Activated CD4-positive, alpha-beta T cell treated with anti-CD3 and anti-CD28 coated beads, Interleukin-2, amount 50 U/mL, for 24 hours (primary cell): Measurements from ENCODE around the gene LYZL6.
"Not testable (repeated sequence)": the region's sequence is repeated elsewhere in the genome, so short reads cannot be mapped to it uniquely, and the experiment has no call there.

Experiments
- DNase-seq, 2 donors: peaks; one replicate each; pipeline ENCODE4 v3.0.0-alpha.2; 2020; ENCODE audit warnings: low read depth in 1 of 2, low spot score in 1 of 2

The LYZL6 gene

GRCh38 chr17:35947156-35947585 is 3.7 kb upstream of the LYZL6 start:
- DNase-seq: peak in 1 of 2 donors; percentile 34

DNA sequence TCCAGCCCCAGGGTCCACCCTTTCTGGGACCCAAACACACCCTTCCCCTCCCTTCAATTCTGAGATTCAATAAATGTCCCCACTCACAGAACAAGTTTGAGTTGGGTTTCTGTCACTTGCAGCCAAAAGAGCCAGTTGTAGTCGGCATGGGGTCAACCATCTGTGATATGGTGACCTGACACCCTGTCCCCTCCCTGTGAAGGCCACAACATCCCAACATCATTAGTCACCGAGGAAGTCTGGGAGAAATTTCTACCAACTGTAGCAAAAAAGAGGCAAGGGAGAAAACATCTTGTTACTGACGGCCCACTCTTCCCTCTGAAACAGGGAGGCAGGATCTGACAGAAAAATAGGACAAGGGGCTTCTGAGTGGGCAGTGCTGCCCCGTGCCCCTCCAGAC is 638 bp upstream of the LYZL6 start:
- no peak for DNase-seq

- DNase-seq: no peak
Measured at GRCh38 chr17:35942588-35943186, 826 bp downstream of the LYZL6 start.

DNA sequence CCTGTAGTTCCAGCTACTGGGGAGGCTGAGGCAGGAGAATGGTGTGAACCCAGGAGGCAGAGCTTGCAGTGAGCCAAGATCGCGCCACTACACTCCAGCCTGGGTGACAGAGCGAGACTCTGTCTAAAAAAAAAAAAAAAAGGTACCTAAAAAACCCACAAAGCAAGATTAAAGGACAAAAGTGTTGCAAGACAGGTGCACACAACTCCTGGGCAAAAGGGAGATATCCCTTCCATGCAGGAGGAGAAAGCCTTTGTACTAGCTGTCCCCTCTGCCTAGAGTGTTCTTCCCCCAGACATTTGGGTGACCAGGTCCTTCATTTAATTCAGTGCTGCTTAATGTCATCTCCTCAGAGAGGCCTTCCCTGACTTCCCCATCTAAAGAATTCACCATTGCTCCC is 5.0 kb downstream of the LYZL6 start:
- not testable (repeated sequence) for DNase-seq

- no peak for DNase-seq
Measured at GRCh38 chr17:35936063-35936462, 7.5 kb downstream of the LYZL6 start.

GRCh38 chr17:35934760-35935159 is 8.8 kb downstream of the LYZL6 start:
- no peak for DNase-seq

DNA sequence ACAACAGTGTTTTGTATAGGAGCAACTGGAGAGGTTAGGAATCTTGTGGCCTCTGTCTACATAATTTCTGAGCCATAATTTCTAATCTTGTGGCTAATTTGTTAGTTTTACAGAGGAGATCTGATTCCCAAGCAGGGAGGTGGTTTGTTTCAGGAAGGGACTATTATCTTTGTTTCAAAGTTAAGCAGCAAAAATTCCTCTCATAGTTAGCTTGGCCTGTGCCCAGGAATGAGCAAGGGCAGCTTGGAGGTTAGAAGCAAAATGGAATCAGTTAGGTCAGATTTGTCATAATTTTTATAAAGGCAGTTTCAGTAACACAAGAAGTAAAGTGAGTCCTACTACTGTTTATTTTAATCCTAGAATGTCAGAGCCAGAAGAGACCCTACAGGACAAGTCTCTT is 10.9 kb downstream of the LYZL6 start:
- no peak for DNase-seq

DNA sequence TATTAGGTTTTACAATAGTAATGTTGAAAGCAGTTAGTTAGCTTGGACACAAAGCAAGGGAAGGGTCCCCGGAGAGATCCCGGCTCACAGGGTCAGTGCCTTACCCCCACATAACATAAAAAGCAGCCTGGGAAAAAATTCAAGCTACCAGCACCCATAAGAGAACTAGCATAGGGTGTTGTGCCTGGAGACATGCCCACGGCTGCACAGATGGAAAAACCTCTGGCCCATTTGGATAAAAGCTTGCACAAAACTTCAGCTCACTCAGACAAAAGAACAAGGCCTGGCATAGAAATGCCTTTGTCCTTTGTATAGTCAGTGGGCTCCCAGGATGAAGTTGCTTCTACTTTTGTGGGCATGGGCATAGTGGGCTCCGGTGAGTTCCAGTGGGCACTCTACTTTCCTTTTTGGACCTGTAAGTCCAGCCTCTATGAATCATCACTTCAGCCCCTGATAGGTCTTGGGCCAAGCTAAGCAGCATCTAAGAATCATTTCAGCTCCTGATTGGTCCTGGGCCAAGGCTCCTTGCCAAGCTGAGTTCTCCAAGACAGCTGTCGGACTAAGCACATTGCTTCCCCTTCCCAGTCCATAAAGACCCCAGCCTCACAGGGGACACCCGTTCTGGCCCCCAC is 11.6 kb downstream of the LYZL6 start:
- no peak for DNase-seq

- peak; percentile 64 to 75 for DNase-seq
Measured at GRCh38 chr17:35930211-35931065, 13.1 kb downstream of the LYZL6 start, which contains the start of gene RDM1. Gene RDM1, minus strand, starts transcription at chr17:35930773. Its CDS starts 46 bp downstream, at chr17:35930727.

GRCh38 chr17:35927714-35928113 is 15.8 kb downstream of the LYZL6 start:
- no peak for DNase-seq

DNA sequence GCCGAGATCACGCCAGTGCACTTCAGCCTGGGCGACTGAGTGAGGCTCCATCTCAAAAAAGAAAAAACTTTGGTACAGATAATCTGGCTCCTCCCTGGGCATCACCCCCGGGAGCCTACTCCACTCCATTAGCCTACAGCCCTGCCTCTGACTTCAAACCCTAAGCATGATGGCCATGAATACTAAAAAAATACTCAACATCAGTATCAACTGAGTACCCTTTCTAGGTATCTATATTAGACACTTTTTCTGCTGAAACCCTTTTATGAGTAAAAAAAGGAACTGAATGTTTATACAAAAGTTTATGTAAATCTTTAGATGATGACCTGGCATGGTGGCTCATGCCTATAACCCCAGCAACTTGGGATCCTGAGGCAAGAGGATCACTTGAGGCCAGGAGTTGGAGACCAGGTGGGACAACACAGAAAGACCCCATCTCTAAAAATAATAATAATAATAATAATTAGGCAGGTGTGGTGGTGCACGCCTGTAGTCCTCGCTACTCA is 19.9 kb downstream of the LYZL6 start:
- no peak for DNase-seq

- no peak for DNase-seq
Measured at GRCh38 chr17:35920229-35920628, 23.3 kb downstream of the LYZL6 start.

DNA sequence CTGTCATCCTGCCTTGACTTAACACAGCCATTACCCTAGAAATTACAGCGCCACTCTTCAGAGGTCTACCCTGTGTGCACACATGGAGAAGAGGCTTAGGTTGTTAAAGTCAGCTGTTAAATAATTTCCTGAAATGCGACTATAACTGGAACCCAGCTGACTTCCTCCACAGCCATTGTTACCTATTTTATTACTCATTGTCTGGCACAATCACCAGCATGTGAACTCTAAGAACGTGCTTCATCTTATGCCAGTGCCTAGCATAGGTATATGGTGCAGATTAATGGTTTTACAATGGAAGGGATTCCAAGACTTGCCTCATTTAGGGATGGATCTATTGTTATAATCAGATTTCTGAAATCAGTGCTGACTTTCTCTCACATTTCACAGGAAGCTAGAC is 24.8 kb downstream of the LYZL6 start:
- DNase-seq: no peak

DNA sequence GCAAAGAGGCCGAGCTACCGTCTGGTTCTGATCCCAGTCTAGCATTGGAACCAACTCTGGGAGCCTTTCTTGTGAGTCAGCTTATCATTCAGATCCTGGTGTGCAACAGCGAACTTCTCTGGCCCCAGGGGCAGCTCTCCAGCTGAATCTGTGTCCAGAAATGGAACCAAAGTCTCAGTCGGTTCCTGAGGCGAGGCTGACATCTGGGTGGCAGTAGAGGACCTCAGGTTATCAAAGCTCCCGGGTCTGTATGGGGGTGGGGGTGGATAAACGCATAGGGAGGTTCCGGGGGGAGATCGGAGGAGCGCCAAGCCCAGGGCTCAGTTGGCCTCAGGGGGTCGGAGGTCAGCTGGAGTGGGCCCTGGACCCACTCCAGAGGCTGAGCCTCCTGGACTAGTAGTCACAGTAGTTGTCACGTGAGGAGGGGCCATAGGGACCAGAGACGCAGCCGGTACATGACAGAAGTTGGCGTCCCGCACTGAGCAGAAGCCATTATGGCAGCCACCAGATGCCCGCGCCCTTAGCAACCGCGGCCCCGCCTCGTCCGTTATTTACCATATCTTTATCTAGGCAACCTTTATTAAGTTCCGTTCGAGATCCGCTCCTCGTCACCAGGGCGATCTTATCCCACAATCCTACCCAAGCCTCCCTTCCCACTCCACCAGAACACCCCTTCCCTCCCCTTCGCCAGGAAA is 25.8 kb downstream of the LYZL6 start:
- no peak for DNase-seq

GRCh38 chr17:35915153-35915964 is 28.2 kb downstream of the LYZL6 start:
- DNase-seq: no peak

GRCh38 chr17:35914354-35914753 is 29.2 kb downstream of the LYZL6 start:
- no peak for DNase-seq

GRCh38 chr17:35913609-35914008 is 29.9 kb downstream of the LYZL6 start:
- DNase-seq: no peak

GRCh38 chr17:35912942-35913341 is 30.6 kb downstream of the LYZL6 start:
- no peak for DNase-seq

GRCh38 chr17:35912339-35912912 is 31.1 kb downstream of the LYZL6 start:
- DNase-seq: no peak

DNA sequence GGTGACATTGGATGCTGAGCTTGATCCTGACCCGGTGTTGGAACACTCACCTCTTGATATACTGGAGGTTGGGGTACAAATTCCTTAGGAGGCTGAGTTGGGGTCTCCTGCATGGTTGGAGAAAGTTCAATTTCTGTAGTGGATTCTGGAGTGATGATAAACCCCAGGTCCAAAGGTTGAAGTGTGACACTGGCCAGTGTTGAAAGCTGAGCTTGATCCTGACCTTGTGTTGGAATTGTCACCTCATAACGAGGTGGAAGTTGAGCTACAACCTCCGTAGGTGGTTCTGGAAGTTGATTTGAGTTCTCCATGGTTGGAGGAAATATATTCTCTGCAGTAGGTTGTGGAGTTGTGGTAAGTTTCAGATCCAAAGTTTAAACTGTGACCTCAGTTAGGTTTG is 34.1 kb downstream of the LYZL6 start:
- DNase-seq: no peak
